Tibial artery (tissue), 4 donors: ENCODE data around the gene RAVER1.

ENCODE experiments used
- DNase-seq, 2 donors: peaks; one replicate each; pipeline ENCODE4 v3.0.0-alpha.2; 2019
- H3K27ac ChIP-seq, 2 donors: fragments of 200-600 bp; sonication (generic) in 1 of 2; 1 replicate in 1 of 2; 2 replicates in 1 of 2; pipeline ENCODE4 v1.5.1; 2018 to 2019; ENCODE audit warnings: mild to moderate bottlenecking in 1 of 2
- H3K27me3 ChIP-seq, 2 donors: fragments of 200-600 bp; sonication (generic) in 1 of 2; one replicate each; pipeline versions ENCODE4 v1.5.1 to v1.6.0; 2016 to 2019
- H3K36me3 ChIP-seq, 3 donors: fragments of 200-600 bp; sonication (generic) in 2 of 3; one replicate each; pipeline ENCODE4 v1.5.1; 2016 to 2019; ENCODE audit warnings: mild to moderate bottlenecking in 2 of 3
- H3K4me1 ChIP-seq, 4 donors: fragments of 200-600 bp; sonication (generic) in 2 of 4; 1 replicate in 3 of 4; 2 replicates in 1 of 4; pipeline ENCODE4 v1.5.1; 2016 to 2019
- H3K4me3 ChIP-seq, 2 donors: fragments of 200-600 bp; sonication (generic) in 1 of 2; 1 replicate in 1 of 2; 2 replicates in 1 of 2; pipeline ENCODE4 v1.5.1; 2018 to 2019; ENCODE audit warnings: mild to moderate bottlenecking in 2 of 2
- H3K9me3 ChIP-seq, 3 donors: fragments of 200-600 bp; sonication (generic) in 1 of 3; one replicate each; pipeline ENCODE4 v1.5.1; 2016 to 2019
- intact Hi-C: fragments of 100-400 bp; cut with DNase I; formaldehyde crosslinking; loops from one replicate; pipeline ENCODE4 v1.15.0; 2023; ENCODE audit warnings: low total_unique reads
- TF ChIP-seq, protein P1 (sequence below), 2 experiments: fragments of 200-600 bp in 1 of 2; fragments of 450-650 bp in 1 of 2; IDR thresholded peaks; one replicate each; pipeline ENCODE4 v1.5.1; 2017 to 2019; ENCODE audit warnings: antibody characterized with exemption in 2 of 2, mild to moderate bottlenecking in 1 of 2, moderate library complexity in 1 of 2

Gene RAVER1

DNA sequence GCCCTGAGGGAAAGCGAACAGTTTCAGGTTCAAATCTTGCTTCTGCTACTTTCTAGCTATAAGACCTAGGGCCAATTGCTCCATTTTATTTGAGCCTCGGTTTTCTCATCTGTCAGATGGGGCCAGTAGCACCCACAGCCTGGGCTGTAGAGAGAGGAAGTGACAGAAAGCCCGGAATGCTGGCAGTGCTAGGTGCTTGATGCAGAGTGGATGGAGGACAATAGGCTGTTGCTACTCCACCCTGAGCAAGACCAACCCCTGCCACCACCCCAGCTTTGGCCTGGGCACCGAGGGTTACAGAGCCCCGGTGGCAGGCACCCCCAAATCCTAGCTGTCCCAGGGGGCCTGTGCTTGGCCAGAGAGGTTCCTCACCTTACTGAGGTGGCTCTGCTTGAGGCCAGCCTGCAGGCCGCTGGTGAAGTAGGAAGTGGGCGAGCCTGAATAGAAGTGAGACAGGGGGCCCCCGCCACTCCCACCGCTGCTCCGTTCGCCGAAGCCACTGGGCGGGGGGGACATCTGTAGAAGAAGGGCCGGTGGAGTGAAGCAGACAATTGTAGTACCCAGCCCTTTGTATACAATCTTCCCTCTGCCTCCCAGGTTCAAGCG is 15.4 kb downstream of the RAVER1 start:
- TF ChIP-seq, protein P1, sequence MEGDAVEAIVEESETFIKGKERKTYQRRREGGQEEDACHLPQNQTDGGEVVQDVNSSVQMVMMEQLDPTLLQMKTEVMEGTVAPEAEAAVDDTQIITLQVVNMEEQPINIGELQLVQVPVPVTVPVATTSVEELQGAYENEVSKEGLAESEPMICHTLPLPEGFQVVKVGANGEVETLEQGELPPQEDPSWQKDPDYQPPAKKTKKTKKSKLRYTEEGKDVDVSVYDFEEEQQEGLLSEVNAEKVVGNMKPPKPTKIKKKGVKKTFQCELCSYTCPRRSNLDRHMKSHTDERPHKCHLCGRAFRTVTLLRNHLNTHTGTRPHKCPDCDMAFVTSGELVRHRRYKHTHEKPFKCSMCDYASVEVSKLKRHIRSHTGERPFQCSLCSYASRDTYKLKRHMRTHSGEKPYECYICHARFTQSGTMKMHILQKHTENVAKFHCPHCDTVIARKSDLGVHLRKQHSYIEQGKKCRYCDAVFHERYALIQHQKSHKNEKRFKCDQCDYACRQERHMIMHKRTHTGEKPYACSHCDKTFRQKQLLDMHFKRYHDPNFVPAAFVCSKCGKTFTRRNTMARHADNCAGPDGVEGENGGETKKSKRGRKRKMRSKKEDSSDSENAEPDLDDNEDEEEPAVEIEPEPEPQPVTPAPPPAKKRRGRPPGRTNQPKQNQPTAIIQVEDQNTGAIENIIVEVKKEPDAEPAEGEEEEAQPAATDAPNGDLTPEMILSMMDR (IDR thresholded peaks at IDR 0.05), result no peak
- H3K9me3 ChIP-seq, result no peaks in the 10 kb centered on the region
- no peaks in the 10 kb centered on the region for H3K27me3 ChIP-seq
- H3K27ac ChIP-seq, result no peak overlapping the region
- DNase-seq, result no peak
- no peak overlapping the region for H3K4me3 ChIP-seq
- H3K36me3 ChIP-seq, result peaks cover 40 to 65% (median 54%) of the 10 kb centered on the region in 3 donors
- intact Hi-C loops, result no loop called here
- H3K4me1 ChIP-seq, result peaks cover 0 to 16% (median 10%) of the 10 kb centered on the region in 4 donors

DNA sequence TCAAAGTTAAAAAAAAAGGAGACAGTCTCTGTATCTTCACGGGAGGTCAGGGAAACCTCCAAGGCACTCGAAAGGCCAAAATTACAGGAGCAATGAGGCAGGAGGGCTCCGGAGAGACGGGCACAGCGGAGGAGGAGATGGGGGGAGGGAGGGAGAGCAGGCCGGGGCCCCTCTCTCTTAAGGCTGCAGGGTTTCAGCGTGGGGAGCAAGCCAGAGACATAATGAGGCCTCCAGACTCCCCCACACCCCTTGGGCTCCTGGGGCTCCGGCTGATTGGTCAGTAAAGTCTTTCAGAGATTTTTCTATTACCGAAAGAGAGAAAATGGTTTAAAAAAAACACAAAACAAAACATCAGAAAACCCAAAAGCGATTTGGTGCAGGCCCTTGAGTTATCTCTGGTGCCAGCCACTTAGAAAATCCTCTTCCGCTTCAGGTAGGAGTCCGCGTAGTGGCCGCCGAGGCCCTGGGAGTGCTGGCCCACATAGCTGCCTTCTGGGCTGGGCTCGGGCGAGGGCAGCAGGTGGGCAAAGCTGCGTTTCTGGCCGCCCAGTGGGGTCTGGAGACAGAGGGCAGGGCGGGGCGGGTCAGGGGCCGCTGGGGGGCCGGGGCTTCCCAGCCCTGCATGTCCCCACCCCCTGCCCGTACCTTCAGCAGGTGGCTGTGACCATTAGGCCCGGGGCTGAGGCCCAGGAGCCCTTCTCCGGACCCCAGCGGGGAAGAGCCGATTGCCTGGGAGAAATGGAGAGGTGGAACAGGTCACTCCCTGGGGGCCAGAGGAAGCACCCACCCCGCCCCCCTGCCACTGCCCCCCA is 16.1 kb downstream of the RAVER1 start:
- Histone ChIP-seq H3K36me3 (peaks cover 33 to 64% (median 47%) of the 10 kb centered on the region in 3 donors), H3K4me1 (peaks cover 0 to 16% (median 10%) of the 10 kb centered on the region in 4 donors), H3K4me3 (no peak overlapping the region), H3K27me3 (no peaks in the 10 kb centered on the region), H3K27ac (no peak overlapping the region), H3K9me3 (no peaks in the 10 kb centered on the region)
- no peak for DNase-seq
- TF ChIP-seq, protein P1 (IDR thresholded peaks at IDR 0.05), result no peak
- intact Hi-C loops, result no loop called here

DNA sequence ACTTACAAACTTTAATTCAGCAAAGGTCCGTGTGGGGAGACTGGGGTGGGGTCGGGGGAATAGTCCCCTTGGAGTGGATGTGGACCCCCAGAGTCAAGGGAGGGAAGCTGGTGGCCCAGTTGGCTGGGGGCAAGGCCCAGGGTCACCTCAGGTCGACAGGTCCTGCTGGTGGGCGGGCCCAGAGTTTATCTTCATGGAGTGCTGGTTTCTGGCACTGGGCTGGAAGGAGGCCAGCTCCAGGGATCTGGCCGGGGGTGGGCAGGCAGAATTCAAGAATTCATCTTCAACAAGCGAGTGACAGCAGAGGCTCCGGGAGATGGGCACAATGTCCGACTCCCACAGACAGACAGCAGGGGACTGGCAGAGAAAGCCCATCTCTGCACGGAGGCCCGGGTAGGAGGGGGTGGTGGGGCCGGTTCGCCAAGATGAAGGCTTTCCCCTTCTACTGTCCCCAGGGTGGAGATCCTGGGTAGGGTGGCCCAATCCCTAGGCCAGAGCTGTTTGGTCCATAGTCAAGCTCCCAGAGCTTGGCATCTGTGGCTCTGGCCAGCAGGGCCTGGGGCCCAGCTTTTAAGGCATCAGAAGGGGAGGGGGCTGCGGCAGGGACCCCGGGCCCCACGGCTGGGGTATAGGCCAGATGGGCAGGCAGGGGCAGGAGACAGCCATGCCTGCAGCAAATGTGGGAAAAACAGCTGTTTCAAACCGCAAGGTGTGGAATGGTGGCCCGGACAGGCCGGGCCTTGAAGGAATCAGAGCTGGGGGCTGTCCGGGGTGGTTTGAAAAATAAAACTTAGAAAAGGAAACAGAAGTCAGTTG is 16.9 kb downstream of the RAVER1 start:
- H3K4me1 ChIP-seq, result peaks cover 0 to 16% (median 10%) of the 10 kb centered on the region in 4 donors
- H3K9me3 ChIP-seq, result no peaks in the 10 kb centered on the region
- peak overlapping the region; percentile 66 to 71 for H3K4me3 ChIP-seq
- H3K36me3 ChIP-seq, result peaks cover 29 to 59% (median 39%) of the 10 kb centered on the region in 3 donors
- TF ChIP-seq, protein P1 (IDR thresholded peaks at IDR 0.05), result no peak
- H3K27ac ChIP-seq, result peak overlapping the region in 1 of 2 donors; percentile 69
- intact Hi-C loops, result no loop called here
- DNase-seq, result no peak
- no peaks in the 10 kb centered on the region for H3K27me3 ChIP-seq

DNA sequence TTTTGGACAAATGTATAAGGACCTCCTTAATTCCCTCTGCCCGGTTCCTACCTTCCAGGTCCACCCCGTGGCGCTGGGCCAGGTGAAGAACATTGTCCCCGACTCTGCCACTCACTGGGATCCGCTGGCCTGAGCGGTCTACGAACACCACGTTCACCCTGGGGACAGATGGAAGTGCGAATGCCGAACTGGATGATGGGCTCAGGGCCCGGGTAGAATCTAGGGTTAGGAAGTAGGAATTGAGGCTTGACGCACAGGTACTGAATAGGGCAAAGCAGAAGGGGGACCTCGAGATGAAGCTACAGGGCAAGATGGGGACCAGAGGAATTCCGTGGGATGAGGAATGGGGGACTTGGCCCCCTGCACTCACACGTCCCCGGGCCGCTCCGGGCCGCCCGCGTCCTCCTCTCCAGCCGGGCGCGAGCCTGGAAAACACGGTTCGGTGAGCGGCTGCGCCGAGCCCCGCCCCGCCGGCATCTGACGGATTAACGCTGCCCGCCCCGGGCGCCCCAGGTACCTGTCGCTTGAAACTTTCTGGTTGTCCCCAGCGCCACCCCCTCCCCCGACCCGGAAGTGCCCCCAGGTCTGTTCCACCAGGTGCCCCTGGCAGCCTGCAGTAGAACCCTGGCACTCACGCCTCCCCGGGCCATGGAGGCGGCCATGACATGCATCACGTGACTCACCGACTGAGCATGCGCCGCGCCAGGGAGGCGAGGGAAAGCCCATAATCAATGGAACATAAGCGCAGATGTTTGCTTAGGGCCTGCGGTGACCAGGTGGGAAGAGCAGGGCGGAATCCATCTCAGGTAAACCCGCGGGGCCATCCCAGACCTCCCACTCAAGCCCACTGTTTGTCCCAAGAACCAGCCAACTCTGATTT is 17.8 kb downstream of the RAVER1 start, which contains the start of gene FDX2:
FDX2 (minus strand) TSS at position 681 of the 880 bp plus-strand sequence; CDS start at position 662, 19 bp downstream.
- H3K27me3 ChIP-seq, result no peaks in the 10 kb centered on the region
- peaks cover 0 to 16% (median 10%) of the 10 kb centered on the region in 4 donors for H3K4me1 ChIP-seq
- peak within 1 kb of the TSS; percentile 66 to 71 for H3K4me3 ChIP-seq
- DNase-seq, result peak; percentile 84 to 88
- TF ChIP-seq, protein P1 (IDR thresholded peaks at IDR 0.05), result no peak
- peaks cover 27 to 59% (median 31%) of the 10 kb centered on the region in 3 donors for H3K36me3 ChIP-seq
- intact Hi-C loops, result no loop called here
- H3K9me3 ChIP-seq, result no peaks in the 10 kb centered on the region
- peak within 1 kb of the TSS; percentile 50 to 69 for H3K27ac ChIP-seq
